HepG2 (cell line): ENCODE results near the gene SEMA6B. TPM values are rescaled to one million over a fixed set of nuclear protein-coding genes. Genes with fewer than 3 reads are reported as not detected.

Source experiments
- CHD4 ChIP-seq: fragments of 200-600 bp; sonication (generic); IDR thresholded peaks from 2 replicates; pipeline ENCODE4 v1.7.0; 2017; ENCODE audit warnings: mild to moderate bottlenecking, low read length, borderline replicate concordance
- FOSL2 ChIP-seq: sonication (generic); formaldehyde crosslinking; IDR thresholded peaks from 2 replicates; pipeline ENCODE4 v1.4.0; 2020; ENCODE audit warnings: missing genetic modification reagents
- GATAD2A ChIP-seq: IDR thresholded peaks from 2 replicates; pipeline ENCODE4 v1.6.1; 2016
- NCOA2 ChIP-seq: sonication (generic); formaldehyde crosslinking; IDR thresholded peaks from 2 replicates; pipeline ENCODE4 v1.8.0; 2022; ENCODE audit warnings: inconsistent platforms
- NR2C2 ChIP-seq: sonication (generic); formaldehyde crosslinking; IDR thresholded peaks from 2 replicates; pipeline ENCODE4 v1.4.0; 2020; ENCODE audit warnings: missing genetic modification reagents, mild to moderate bottlenecking, moderate library complexity, borderline replicate concordance
- RARA ChIP-seq: IDR thresholded peaks from 2 replicates; pipeline ENCODE4 v1.6.1; 2016; ENCODE audit warnings: missing genetic modification reagents, missing compliant biosample characterization
- RXRA ChIP-seq: sonication (generic); formaldehyde crosslinking; IDR thresholded peaks from 2 replicates; pipeline ENCODE4 v1.5.1; 2020; ENCODE audit warnings: missing genetic modification reagents
- SALL1 ChIP-seq: sonication (generic); formaldehyde crosslinking; IDR thresholded peaks from 2 replicates; pipeline ENCODE4 v1.8.0; 2022; ENCODE audit warnings: mild to moderate bottlenecking, missing genetic modification reagents
- SP1 ChIP-seq, 2 experiments: fragments of 450-650 bp in 1 of 2; sonication (generic) in 1 of 2; formaldehyde crosslinking in 1 of 2; IDR thresholded peaks; 2 replicates each; pipeline versions ENCODE4 v1.4.0 to v1.6.1; 2016 to 2020; ENCODE audit warnings: missing genetic modification reagents in 1 of 2
- ZKSCAN5 ChIP-seq: sonication (generic); formaldehyde crosslinking; IDR thresholded peaks from 2 replicates; pipeline ENCODE4 v1.5.1; 2020; ENCODE audit warnings: mild to moderate bottlenecking, missing genetic modification reagents
- ZMYM3 ChIP-seq: sonication (generic); formaldehyde crosslinking; IDR thresholded peaks from 2 replicates; pipeline ENCODE4 v1.5.1; 2020; ENCODE audit warnings: mild to moderate bottlenecking, missing genetic modification reagents
- ZNF33A ChIP-seq: sonication (generic); formaldehyde crosslinking; IDR thresholded peaks from 2 replicates; pipeline ENCODE4 v1.5.1; 2020; ENCODE audit warnings: missing genetic modification reagents, mild to moderate bottlenecking, moderate library complexity, borderline replicate concordance
- polyA plus RNA-seq, 8 experiments: library from polyadenylated mRNA; depleted of rRNA in 3 of 8; stranded (reverse) in 7 of 8; unstranded in 1 of 8; fragments of >200 nt; fragmentation: Illumina TruSeq in 4 of 8; extraction: Trizol in 4 of 8; gene quantifications; 2 replicates each; pipeline versions ENCODE4 v1.2.1 to v1.2.3, GENCODE V29; 2011 to 2016; ENCODE audit warnings: low read depth in 4 of 8, missing spikeins in 1 of 8, mixed read lengths in 1 of 8; ENCODE audit not compliant: insufficient read depth in 1 of 8
- total RNA-seq, 5 experiments: library from RNA; depleted of rRNA; stranded (reverse); fragments of >200 nt; fragmentation: Illumina TruSeq; extraction: Trizol; gene quantifications; 2 replicates each; pipeline ENCODE4 v1.2.3, GENCODE V29; 2016; ENCODE audit warnings: low read depth in 1 of 5
- TF ChIP-seq, protein P1 (sequence below): sonication (generic); formaldehyde crosslinking; IDR thresholded peaks from 2 replicates; pipeline ENCODE4 v1.4.0; 2020; ENCODE audit warnings: missing genetic modification reagents, borderline replicate concordance
- TF ChIP-seq, protein P2 (sequence below): sonication (generic); formaldehyde crosslinking; IDR thresholded peaks from 2 replicates; pipeline ENCODE4 v1.4.0; 2020; ENCODE audit warnings: missing genetic modification reagents
- TF ChIP-seq, protein P3 (sequence below): IDR thresholded peaks from 2 replicates; pipeline ENCODE4 v1.6.1; 2016; ENCODE audit warnings: mild to moderate bottlenecking
- TF ChIP-seq, protein P4 (sequence below): sonication (generic); formaldehyde crosslinking; IDR thresholded peaks from 2 replicates; pipeline ENCODE4 v1.5.0; 2020; ENCODE audit warnings: mild to moderate bottlenecking, missing genetic modification reagents, moderate library complexity
- TF ChIP-seq, protein P5 (sequence below): sonication (generic); formaldehyde crosslinking; IDR thresholded peaks from 2 replicates; pipeline ENCODE4 v1.4.0; 2020; ENCODE audit warnings: missing genetic modification reagents

The SEMA6B gene
- total and polyA plus RNA-seq, 2 of the 13 experiments (the other 11 are each of a cell fraction or from before 2014, with no cell fraction given), result 45.5 to 67.1 TPM

DNA sequence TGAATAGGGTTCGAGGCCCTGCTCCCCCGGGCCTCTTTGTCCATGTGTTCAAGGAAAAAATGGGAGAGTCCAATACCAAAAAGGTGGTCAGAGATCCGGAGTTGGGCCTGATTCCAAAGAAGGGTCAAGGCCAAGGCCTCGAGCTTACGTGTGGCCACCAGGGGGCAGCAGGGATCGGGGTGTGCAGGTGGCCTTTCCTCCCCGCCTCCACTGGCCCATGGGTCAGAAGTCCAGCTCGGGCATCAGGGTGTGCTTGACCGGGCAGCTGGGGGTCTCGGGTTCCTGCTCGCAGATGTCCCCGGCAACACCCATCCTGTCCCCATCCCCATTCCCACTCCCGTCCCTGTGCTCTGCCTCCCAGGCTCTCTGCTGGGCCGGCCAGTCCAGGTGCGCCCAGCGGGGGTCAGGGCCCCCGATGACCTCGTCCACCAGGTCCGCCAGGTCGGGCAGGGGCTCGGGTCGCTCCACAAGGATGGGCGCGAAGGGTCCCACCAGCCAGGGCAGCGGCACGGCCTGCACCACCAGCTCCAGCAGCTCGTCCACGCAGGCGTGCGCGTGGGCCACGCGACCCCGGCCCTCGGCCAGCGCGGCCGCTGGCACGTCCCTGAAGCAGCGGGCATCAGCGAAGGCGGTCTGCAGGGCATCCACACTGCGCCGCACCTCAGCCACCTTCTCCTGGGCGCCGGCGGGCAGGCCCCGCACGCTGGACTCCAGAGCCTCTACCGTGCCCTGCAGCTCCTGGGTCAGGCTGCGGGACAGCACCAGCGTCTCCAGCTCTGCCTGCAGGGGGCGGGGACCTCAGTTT, 36.0 kb downstream of the SEMA6B start (continued):
- TF ChIP-seq, protein P1, sequence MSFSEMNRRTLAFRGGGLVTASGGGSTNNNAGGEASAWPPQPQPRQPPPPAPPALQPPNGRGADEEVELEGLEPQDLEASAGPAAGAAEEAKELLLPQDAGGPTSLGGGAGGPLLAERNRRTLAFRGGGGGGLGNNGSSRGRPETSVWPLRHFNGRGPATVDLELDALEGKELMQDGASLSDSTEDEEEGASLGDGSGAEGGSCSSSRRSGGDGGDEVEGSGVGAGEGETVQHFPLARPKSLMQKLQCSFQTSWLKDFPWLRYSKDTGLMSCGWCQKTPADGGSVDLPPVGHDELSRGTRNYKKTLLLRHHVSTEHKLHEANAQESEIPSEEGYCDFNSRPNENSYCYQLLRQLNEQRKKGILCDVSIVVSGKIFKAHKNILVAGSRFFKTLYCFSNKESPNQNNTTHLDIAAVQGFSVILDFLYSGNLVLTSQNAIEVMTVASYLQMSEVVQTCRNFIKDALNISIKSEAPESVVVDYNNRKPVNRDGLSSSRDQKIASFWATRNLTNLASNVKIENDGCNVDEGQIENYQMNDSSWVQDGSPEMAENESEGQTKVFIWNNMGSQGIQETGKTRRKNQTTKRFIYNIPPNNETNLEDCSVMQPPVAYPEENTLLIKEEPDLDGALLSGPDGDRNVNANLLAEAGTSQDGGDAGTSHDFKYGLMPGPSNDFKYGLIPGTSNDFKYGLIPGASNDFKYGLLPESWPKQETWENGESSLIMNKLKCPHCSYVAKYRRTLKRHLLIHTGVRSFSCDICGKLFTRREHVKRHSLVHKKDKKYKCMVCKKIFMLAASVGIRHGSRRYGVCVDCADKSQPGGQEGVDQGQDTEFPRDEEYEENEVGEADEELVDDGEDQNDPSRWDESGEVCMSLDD (CRISPR knock-in tag), result 0 out of 2 replicates have a peak, but pooled peaks have one; percentile 45
- TF ChIP-seq CHD4 (no peak), ZMYM3 (CRISPR knock-in tag) (peak; percentile 86), ZNF33A (CRISPR knock-in tag) (no peak), RXRA (CRISPR knock-in tag) (peak; percentile 90), NR2C2 (CRISPR knock-in tag) (peak; percentile 80), FOSL2 (CRISPR knock-in tag) (peak; percentile 30; the same call in 1 of the 2 replicates), ZKSCAN5 (no peak), SP1 (IDR thresholded peaks at IDR 0.05) (no peak), SP1 (CRISPR knock-in tag; IDR thresholded peaks at IDR 0.05) (peak; percentile 43; the same call in 1 of the 2 replicates), GATAD2A (CRISPR knock-in tag) (peak; percentile 72), SALL1 (peak; percentile 70), NCOA2 (peak; percentile 53; the same call in 1 of the 2 replicates), RARA (peak; percentile 94)
- TF ChIP-seq, protein P2, sequence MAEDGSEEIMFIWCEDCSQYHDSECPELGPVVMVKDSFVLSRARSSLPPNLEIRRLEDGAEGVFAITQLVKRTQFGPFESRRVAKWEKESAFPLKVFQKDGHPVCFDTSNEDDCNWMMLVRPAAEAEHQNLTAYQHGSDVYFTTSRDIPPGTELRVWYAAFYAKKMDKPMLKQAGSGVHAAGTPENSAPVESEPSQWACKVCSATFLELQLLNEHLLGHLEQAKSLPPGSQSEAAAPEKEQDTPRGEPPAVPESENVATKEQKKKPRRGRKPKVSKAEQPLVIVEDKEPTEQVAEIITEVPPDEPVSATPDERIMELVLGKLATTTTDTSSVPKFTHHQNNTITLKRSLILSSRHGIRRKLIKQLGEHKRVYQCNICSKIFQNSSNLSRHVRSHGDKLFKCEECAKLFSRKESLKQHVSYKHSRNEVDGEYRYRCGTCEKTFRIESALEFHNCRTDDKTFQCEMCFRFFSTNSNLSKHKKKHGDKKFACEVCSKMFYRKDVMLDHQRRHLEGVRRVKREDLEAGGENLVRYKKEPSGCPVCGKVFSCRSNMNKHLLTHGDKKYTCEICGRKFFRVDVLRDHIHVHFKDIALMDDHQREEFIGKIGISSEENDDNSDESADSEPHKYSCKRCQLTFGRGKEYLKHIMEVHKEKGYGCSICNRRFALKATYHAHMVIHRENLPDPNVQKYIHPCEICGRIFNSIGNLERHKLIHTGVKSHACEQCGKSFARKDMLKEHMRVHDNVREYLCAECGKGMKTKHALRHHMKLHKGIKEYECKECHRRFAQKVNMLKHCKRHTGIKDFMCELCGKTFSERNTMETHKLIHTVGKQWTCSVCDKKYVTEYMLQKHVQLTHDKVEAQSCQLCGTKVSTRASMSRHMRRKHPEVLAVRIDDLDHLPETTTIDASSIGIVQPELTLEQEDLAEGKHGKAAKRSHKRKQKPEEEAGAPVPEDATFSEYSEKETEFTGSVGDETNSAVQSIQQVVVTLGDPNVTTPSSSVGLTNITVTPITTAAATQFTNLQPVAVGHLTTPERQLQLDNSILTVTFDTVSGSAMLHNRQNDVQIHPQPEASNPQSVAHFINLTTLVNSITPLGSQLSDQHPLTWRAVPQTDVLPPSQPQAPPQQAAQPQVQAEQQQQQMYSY (CRISPR knock-in tag), result peak; percentile 67; the same call in 1 of the 2 replicates
- TF ChIP-seq, protein P3, sequence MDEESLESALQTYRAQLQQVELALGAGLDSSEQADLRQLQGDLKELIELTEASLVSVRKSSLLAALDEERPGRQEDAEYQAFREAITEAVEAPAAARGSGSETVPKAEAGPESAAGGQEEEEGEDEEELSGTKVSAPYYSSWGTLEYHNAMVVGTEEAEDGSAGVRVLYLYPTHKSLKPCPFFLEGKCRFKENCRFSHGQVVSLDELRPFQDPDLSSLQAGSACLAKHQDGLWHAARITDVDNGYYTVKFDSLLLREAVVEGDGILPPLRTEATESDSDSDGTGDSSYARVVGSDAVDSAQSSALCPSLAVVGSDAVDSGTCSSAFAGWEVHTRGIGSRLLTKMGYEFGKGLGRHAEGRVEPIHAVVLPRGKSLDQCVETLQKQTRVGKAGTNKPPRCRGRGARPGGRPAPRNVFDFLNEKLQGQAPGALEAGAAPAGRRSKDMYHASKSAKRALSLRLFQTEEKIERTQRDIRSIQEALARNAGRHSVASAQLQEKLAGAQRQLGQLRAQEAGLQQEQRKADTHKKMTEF, result peak; percentile 58
- TF ChIP-seq, protein P4, sequence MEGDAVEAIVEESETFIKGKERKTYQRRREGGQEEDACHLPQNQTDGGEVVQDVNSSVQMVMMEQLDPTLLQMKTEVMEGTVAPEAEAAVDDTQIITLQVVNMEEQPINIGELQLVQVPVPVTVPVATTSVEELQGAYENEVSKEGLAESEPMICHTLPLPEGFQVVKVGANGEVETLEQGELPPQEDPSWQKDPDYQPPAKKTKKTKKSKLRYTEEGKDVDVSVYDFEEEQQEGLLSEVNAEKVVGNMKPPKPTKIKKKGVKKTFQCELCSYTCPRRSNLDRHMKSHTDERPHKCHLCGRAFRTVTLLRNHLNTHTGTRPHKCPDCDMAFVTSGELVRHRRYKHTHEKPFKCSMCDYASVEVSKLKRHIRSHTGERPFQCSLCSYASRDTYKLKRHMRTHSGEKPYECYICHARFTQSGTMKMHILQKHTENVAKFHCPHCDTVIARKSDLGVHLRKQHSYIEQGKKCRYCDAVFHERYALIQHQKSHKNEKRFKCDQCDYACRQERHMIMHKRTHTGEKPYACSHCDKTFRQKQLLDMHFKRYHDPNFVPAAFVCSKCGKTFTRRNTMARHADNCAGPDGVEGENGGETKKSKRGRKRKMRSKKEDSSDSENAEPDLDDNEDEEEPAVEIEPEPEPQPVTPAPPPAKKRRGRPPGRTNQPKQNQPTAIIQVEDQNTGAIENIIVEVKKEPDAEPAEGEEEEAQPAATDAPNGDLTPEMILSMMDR, result peak; percentile 95
- TF ChIP-seq, protein P5, sequence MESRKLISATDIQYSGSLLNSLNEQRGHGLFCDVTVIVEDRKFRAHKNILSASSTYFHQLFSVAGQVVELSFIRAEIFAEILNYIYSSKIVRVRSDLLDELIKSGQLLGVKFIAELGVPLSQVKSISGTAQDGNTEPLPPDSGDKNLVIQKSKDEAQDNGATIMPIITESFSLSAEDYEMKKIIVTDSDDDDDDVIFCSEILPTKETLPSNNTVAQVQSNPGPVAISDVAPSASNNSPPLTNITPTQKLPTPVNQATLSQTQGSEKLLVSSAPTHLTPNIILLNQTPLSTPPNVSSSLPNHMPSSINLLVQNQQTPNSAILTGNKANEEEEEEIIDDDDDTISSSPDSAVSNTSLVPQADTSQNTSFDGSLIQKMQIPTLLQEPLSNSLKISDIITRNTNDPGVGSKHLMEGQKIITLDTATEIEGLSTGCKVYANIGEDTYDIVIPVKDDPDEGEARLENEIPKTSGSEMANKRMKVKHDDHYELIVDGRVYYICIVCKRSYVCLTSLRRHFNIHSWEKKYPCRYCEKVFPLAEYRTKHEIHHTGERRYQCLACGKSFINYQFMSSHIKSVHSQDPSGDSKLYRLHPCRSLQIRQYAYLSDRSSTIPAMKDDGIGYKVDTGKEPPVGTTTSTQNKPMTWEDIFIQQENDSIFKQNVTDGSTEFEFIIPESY, result peak; percentile 82
